ENCODE measurements around the gene MOCS3.

The MOCS3 gene

DNA sequence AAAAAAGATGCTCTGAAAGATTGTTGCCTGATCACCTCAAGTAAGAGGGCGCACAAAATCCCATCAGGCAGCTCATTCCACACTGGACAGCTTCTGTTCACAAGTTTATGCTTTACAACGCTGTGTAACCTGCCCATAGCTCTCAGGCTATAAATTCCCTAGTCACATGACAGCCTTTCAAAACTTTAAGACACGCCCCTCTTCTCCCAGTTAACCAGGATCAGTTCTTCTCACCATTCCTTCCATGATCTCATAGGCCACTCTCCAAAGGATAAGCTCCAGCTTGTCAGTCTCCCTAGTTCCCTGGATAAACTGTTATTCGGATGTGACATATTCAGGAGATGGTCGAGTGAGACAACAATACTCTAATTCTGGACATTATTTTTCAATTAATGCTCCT is 42.4 kb upstream of the MOCS3 start:
- in situ Hi-C loops (cut with HindIII; ENCODE audit: low sequenced_read_pairs): loop anchor here (5.0 kb wide), 1 partner anchor 84 kb away; no protein-coding TSS in a partner anchor
- TF ChIP-seq, protein P1, sequence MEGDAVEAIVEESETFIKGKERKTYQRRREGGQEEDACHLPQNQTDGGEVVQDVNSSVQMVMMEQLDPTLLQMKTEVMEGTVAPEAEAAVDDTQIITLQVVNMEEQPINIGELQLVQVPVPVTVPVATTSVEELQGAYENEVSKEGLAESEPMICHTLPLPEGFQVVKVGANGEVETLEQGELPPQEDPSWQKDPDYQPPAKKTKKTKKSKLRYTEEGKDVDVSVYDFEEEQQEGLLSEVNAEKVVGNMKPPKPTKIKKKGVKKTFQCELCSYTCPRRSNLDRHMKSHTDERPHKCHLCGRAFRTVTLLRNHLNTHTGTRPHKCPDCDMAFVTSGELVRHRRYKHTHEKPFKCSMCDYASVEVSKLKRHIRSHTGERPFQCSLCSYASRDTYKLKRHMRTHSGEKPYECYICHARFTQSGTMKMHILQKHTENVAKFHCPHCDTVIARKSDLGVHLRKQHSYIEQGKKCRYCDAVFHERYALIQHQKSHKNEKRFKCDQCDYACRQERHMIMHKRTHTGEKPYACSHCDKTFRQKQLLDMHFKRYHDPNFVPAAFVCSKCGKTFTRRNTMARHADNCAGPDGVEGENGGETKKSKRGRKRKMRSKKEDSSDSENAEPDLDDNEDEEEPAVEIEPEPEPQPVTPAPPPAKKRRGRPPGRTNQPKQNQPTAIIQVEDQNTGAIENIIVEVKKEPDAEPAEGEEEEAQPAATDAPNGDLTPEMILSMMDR (IDR thresholded peaks at IDR 0.05; ENCODE audit: low read depth, low read length, missing control alignments): no peak
- DNase-seq (ENCODE audit: low read depth): no peak
- H3K4me3 ChIP-seq (ENCODE audit: low read depth, low read length): no peak overlapping the region

DNA sequence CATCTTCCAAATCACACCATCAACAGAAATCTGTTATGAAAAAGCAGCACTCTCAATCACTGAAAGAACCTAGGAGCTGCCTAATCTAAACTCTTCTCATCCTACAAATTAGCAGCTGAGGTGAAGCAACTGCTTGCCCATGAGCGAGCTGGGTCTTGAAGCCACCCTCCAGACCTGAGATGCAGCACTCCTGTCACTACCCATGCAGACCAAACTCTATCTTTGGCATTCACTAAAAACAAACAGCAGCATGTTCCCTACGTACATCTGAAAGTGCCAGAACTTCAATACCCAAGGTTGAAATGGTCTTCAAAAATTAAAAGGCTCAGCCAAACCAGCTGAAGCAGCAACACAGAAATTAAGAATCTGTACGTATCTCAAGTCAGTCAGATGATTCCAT is 41.7 kb upstream of the MOCS3 start:
- no peak for DNase-seq (ENCODE audit: low read depth)
- in situ Hi-C loops (cut with HindIII; ENCODE audit: low sequenced_read_pairs): loop anchor here (5.0 kb wide), 1 partner anchor 85 kb away; no protein-coding TSS in a partner anchor
- TF ChIP-seq, protein P1 (IDR thresholded peaks at IDR 0.05; ENCODE audit: low read depth, low read length, missing control alignments): no peak
- H3K4me3 ChIP-seq (ENCODE audit: low read depth, low read length): no peak overlapping the region

DNA sequence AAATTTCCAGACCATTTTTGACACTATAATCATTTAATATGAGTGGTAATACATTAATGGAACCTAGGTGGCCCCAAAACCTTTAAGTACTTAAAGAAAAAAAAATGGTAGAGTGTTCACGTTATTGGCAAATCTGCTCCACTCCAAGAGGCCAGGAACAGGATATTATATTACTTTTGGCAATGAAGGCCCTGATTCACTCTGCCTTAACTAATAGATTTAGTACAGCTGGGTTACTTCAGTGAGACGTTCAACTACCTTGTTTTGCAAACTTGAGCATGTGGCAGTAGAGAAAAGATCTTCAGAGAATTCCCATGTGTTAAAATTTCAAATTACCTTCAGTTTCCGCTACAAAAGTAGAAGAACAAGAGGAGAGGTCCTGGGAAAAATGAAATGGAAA is 40.2 kb upstream of the MOCS3 start:
- no peak for DNase-seq (ENCODE audit: low read depth)
- in situ Hi-C loops (cut with HindIII; ENCODE audit: low sequenced_read_pairs): loop anchor here (5.0 kb wide), 1 partner anchor 86 kb away; no protein-coding TSS in a partner anchor
- H3K4me3 ChIP-seq (ENCODE audit: low read depth, low read length): no peak overlapping the region
- TF ChIP-seq, protein P1 (IDR thresholded peaks at IDR 0.05; ENCODE audit: low read depth, low read length, missing control alignments): no peak

DNA sequence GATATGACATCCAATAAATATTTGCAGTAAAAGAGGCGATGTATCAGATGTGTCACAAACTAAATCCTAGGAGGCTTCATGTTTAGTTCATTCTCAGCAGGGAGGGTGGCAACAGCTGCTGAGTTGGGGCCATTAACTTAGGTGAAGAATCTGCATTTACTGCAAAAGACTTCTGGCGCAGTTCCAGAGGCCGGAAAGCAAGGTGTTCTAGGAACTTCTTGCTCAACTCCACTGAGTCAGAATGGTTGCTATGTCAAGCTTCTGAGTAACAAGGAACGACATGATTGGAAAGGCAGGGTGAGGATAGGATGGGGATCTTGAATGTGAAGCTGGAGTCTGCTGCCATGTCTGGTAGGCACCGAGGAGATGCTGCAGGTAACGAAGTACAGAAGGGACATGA is 39.1 kb upstream of the MOCS3 start:
- TF ChIP-seq, protein P1 (IDR thresholded peaks at IDR 0.05; ENCODE audit: low read depth, low read length, missing control alignments): no peak
- no peak for DNase-seq (ENCODE audit: low read depth)
- in situ Hi-C loops (cut with HindIII; ENCODE audit: low sequenced_read_pairs): loop anchor here (5.0 kb wide), 1 partner anchor 87 kb away; no protein-coding TSS in a partner anchor
- H3K4me3 ChIP-seq (ENCODE audit: low read depth, low read length): no peak overlapping the region

DNA sequence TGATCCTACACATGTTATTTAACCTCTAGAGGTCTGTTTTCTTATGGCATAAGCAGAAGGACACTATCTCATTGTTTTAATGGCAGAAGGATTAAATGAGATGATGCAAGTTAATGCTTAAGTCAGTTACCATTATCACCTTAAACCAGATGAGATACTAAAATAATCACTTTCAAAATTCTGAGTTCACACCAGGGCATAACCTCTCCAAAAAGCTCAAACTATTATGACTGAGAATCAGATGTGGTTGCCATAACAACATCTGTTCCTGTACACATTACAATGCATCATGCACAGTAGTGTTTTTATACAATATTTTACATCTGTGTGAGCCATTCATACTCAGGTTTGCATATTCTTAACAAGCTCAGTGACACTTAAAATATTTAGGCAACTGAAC is 37.6 kb upstream of the MOCS3 start:
- in situ Hi-C loops (cut with HindIII; ENCODE audit: low sequenced_read_pairs): loop anchor here (10.0 kb wide), 1 partner anchor 106 kb away; no protein-coding TSS in a partner anchor
- TF ChIP-seq, protein P1 (IDR thresholded peaks at IDR 0.05; ENCODE audit: low read depth, low read length, missing control alignments): no peak
- DNase-seq (ENCODE audit: low read depth): no peak
- no peak overlapping the region for H3K4me3 ChIP-seq (ENCODE audit: low read depth, low read length)

DNA sequence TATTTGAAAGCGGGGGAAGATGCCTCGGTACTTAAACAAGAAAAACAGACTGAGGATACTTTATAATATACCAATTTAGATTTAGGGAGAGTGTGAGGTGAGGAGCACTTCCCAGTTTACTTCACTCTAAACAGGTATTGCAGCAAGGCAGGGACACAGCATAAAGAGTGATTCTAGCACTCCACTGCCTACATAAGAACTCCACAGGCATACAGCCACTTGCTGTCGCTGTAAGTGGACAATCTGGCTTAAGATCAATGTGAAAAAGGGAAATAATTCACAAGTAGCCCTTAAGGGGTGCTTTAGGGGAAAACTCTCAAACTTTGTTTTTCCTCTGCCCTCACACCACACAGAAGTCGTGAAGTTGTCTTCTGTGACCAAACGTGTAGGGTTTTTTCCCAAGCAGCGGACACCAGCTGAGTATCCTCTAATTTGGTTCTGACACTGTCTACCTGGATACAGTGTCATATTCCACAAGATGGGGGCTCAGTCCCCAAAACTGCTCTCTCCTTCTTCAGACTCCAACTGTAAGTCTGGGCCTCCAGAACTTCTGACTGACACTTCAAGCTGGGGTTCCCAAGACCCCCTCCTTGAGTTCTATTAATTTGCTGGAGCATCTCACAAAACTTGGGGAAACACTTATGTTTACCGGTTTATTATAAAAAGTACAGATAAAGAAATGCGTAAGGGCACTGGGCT is 36.7 kb upstream of the MOCS3 start:
- in situ Hi-C loops (cut with HindIII; ENCODE audit: low sequenced_read_pairs): loop anchor here (10.0 kb wide), 1 partner anchor 107 kb away; no protein-coding TSS in a partner anchor
- no peak for DNase-seq (ENCODE audit: low read depth)
- TF ChIP-seq, protein P1 (IDR thresholded peaks at IDR 0.05; ENCODE audit: low read depth, low read length, missing control alignments): no peak
- no peak overlapping the region for H3K4me3 ChIP-seq (ENCODE audit: low read depth, low read length)
